ENCODE measurements around the gene LDLRAP1.
"Not testable (repeated sequence)": the region's sequence is repeated elsewhere in the genome, so short reads cannot be mapped to it uniquely, and the experiment has no call there.

LDLRAP1 gene

DNA sequence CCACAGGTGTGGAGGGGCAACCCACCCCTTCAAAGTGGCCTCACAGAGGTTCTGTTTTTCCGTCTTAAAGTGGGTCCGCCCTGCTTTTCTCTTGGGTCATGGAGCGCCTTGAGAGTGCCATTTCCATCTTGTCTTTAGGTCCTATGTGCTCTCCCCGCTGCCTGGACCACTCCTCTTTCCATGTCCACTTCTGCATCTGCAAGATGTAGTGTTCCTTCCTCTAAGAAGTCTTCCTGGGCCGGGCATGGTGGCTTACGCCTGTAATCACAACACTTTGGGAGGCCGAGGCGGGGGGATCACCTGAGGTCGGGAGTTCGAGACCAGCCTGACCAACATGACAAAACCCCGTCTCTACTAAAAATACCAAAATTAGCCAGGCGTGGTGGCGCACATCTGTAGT lies 45.4 kb downstream of the LDLRAP1 start:
- H3K4me2 ChIP-seq (ENCODE audit: low read length); H3K9me3 ChIP-seq (replicated peaks; ENCODE audit: low read length); H3K36me3 ChIP-seq (ENCODE audit: insufficient read depth, low read length); H3K4me3 ChIP-seq (ENCODE audit: low read length); H3K4me1 ChIP-seq (ENCODE audit: control insufficient read depth, insufficient read depth, low read length); H3K27me3 ChIP-seq (ENCODE audit: control insufficient read depth, insufficient read depth, low read length); H3K9ac ChIP-seq (ENCODE audit: low read depth, low read length): not testable (repeated sequence)

DNA sequence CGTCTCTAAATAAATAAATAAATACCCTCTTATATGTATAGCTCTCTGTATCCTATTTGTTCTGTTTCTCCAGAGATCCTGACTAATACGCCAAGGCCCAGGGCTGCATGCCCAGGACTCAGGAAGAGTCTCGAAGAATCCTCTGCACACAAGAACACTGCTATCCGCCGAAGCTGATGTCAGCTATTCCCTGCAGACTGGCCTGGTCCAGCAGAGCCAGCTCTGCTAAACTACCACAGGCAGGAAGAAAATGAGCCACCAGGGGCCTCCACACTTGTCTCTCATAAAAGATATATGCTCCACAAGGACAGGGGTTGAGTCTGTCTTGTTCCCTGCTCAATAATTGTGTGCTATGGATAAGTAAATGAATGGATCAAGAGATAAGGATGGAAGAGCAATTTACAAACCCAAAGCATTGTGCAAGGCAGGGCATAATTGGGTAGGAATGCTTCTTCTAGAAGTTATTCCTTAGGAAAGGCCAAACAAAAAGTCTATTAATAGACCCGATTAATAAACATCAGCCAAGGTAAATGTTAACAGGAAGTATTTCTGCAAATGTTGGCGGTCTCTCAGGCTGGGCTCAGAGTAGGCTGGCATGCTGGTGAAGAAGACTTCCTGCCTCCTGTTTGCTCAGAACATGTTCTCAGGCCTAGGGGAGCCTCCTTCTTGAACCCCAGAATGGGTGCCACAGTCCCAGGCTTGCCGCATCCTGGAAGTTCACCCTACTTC lies 46.9 kb downstream of the LDLRAP1 start:
- H3K4me3 ChIP-seq (ENCODE audit: low read length), result no peak overlapping the region
- peaks cover 16% of the 10 kb centered on the region for H3K27me3 ChIP-seq (ENCODE audit: control insufficient read depth, insufficient read depth, low read length)
- H3K36me3 ChIP-seq (ENCODE audit: insufficient read depth, low read length), result no peaks in the 10 kb centered on the region
- H3K4me2 ChIP-seq (ENCODE audit: low read length), result no peak overlapping the region
- H3K9ac ChIP-seq (ENCODE audit: low read depth, low read length), result no peak overlapping the region
- H3K9me3 ChIP-seq (replicated peaks; ENCODE audit: low read length), result no peaks in the 10 kb centered on the region
- no peaks in the 10 kb centered on the region for H3K4me1 ChIP-seq (ENCODE audit: control insufficient read depth, insufficient read depth, low read length)

DNA sequence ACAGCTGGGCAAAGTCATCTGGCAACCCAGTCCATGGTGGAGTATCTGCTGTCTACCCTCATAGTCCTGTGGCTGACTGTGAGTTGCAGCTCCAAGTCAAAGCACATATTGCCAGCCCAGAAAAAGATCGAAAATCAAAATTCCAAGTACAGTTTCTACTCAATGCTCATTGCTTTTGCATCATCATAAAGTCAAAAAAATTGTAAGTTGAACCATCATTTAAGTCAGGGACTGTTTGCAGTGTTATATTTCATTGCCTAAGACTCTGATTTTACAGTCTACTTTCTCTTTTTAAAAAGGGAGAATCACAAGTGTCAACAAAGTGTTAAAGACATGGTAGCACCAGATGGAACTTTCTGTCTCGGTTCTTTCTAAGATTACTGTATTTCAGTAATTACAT lies 50.5 kb downstream of the LDLRAP1 start:
- Histone ChIP-seq H3K4me2 (ENCODE audit: low read length) (no peak overlapping the region), H3K4me3 (ENCODE audit: low read length) (no peak overlapping the region), H3K27me3 (ENCODE audit: control insufficient read depth, insufficient read depth, low read length) (peaks cover 32% of the 10 kb centered on the region)

DNA sequence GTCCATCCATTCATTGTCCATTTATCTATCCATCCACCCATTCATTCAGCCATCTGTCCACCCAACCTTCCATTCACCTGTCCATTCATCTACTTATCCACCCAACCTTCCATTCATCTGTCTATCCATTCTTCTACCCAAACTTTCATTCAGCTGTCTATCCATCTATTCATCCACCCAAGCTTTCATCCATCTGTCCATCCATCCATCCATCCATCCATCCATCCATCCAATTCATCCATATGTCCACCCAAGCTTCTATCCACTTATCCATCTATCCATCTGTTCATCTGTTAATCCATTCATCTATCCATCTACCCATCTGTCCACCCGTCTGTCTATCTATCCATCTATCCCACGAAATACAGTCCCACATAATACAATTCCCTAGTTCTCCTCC lies 51.6 kb downstream of the LDLRAP1 start:
- Histone ChIP-seq H3K4me3 (ENCODE audit: low read length) (no peak overlapping the region), H3K9me3 (replicated peaks; ENCODE audit: low read length) (peaks cover 5% of the 10 kb centered on the region)

More for the DNA sequence above, 50.5 kb downstream of the LDLRAP1 start:
- Histone ChIP-seq H3K9ac (ENCODE audit: low read depth, low read length) (no peak overlapping the region), H3K9me3 (replicated peaks; ENCODE audit: low read length) (peaks cover 2% of the 10 kb centered on the region), H3K4me1 (ENCODE audit: control insufficient read depth, insufficient read depth, low read length) (no peaks in the 10 kb centered on the region), H3K36me3 (ENCODE audit: insufficient read depth, low read length) (no peaks in the 10 kb centered on the region)

DNA sequence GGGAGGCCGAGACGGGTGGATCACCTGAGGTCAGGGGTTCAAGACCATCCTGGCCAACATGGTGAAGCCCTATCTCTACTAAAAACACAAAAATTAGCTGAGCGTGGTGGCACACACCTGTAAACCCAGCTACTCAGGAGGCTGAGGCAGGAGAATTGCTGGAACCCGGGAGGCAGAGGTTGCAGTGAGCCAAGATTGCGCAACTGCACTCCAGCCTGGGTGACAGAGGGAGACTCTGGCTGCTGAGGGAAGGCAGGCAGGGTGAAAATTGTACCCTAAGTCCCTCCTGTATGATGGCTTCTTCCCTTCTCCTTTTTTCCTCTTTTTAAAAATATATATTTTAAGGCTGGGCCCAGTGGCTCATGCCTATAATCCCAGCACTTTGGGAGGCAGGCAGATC lies 53.2 kb downstream of the LDLRAP1 start:
- not testable (repeated sequence) for H3K4me2 ChIP-seq (ENCODE audit: low read length); H3K4me1 ChIP-seq (ENCODE audit: control insufficient read depth, insufficient read depth, low read length); H3K9me3 ChIP-seq (replicated peaks; ENCODE audit: low read length); H3K4me3 ChIP-seq (ENCODE audit: low read length); H3K9ac ChIP-seq (ENCODE audit: low read depth, low read length); H3K36me3 ChIP-seq (ENCODE audit: insufficient read depth, low read length)
- H3K27me3 ChIP-seq (ENCODE audit: control insufficient read depth, insufficient read depth, low read length), result peaks cover 41% of the 10 kb centered on the region

More for the DNA sequence above, 51.6 kb downstream of the LDLRAP1 start:
- Histone ChIP-seq H3K27me3 (ENCODE audit: control insufficient read depth, insufficient read depth, low read length) (peaks cover 36% of the 10 kb centered on the region), H3K4me2 (ENCODE audit: low read length) (no peak overlapping the region), H3K36me3 (ENCODE audit: insufficient read depth, low read length) (no peaks in the 10 kb centered on the region), H3K4me1 (ENCODE audit: control insufficient read depth, insufficient read depth, low read length) (no peaks in the 10 kb centered on the region), H3K9ac (ENCODE audit: low read depth, low read length) (no peak overlapping the region)

DNA sequence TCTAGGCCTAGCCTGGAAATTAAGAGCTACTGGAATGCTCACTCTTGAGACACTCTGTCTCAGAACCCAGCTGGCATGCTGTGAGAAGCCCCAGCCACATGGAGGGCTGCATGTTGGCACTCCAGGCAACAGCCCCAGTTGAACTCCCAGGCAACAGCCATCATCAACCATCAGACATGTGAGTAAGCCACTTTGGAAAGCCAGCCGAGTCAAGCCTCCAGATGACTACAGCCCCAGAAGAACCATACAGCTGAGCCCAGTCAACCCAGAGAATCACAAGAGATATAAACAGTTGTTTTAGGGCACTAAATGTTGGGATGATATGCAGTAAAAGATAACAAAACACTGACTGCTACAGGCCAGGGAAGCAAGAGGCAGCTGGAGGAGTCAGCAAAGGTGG lies 55.5 kb downstream of the LDLRAP1 start:
- H3K4me1 ChIP-seq (ENCODE audit: control insufficient read depth, insufficient read depth, low read length), result no peaks in the 10 kb centered on the region
- H3K9me3 ChIP-seq (replicated peaks; ENCODE audit: low read length), result peaks cover 5% of the 10 kb centered on the region
- no peak overlapping the region for H3K4me3 ChIP-seq (ENCODE audit: low read length)
- H3K27me3 ChIP-seq (ENCODE audit: control insufficient read depth, insufficient read depth, low read length), result peaks cover 41% of the 10 kb centered on the region
- H3K9ac ChIP-seq (ENCODE audit: low read depth, low read length), result no peak overlapping the region
- H3K36me3 ChIP-seq (ENCODE audit: insufficient read depth, low read length), result no peaks in the 10 kb centered on the region
- no peak overlapping the region for H3K4me2 ChIP-seq (ENCODE audit: low read length)

DNA sequence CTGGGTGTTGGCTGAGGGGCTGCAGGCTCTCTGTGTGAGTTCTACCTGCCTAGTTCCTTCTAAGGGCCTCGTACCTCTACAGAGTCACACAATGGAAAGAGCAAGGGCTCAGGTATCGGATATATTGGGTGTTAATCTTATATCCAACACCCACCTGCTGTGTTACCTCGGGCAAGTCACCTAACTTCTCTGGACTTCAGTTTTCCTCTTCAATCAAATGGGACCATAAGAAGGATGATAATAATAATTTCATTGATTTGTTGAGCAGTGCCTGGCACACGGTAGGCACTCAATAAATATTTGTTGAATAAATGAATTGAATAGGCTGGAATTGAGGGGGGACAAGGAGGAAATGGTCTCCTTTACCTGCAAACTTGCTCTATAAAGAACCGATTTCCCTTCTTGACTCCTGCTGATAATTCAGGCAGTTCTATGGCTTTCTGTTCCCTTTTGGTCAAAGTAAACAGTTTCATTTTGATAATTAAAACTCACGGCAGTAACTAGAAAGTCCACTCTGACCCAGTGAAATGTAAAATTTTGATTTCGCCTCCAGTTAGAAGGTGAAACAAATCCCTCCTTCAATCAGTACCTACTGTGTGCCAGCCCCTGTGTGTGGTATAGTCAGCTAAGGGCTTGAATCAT lies 56.7 kb downstream of the LDLRAP1 start:
- H3K4me3 ChIP-seq (ENCODE audit: low read length), result no peak overlapping the region
- H3K9ac ChIP-seq (ENCODE audit: low read depth, low read length), result no peak overlapping the region
- no peak overlapping the region for H3K4me2 ChIP-seq (ENCODE audit: low read length)
- no peaks in the 10 kb centered on the region for H3K36me3 ChIP-seq (ENCODE audit: insufficient read depth, low read length)
- peaks cover 5% of the 10 kb centered on the region for H3K9me3 ChIP-seq (replicated peaks; ENCODE audit: low read length)
- peaks cover 38% of the 10 kb centered on the region for H3K27me3 ChIP-seq (ENCODE audit: control insufficient read depth, insufficient read depth, low read length)
- H3K4me1 ChIP-seq (ENCODE audit: control insufficient read depth, insufficient read depth, low read length), result no peaks in the 10 kb centered on the region

DNA sequence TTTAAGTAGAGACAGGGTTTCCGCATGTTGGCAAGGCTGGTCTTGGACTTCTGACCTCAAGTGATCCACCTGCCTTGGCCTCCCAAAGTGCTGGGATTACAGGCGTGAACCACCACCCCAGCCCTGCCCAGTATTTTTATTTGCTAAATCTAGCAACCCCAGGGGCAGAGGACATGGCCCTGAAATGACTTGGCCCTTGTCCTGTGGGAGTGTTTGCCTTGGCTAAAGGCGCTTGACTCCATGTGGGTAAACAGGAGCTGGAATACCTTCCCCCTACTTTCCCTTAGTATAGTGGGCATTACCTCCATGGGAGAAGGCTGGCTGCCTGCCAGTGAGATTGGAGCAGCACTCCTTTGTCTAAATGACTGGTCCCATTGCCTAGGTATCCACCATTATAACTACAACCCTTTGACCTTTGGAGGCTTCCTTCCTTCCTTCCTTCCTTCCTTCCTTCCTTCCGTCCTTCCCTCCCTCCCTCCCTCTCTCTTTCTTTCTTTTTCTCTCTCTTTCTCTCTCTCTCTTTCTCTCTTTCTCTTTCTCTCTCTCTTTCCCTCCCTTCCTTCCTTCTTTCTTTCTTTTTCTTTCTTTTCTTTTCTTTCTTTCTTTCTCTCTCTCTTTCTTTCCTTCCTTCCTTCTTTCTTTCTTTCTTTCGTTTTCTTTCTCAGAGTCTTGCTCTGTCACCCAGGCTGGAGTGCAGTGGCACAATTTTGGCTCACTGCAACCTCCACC lies 57.7 kb downstream of the LDLRAP1 start:
- H3K9ac ChIP-seq (ENCODE audit: low read depth, low read length); H3K4me2 ChIP-seq (ENCODE audit: low read length); H3K4me3 ChIP-seq (ENCODE audit: low read length); H3K9me3 ChIP-seq (replicated peaks; ENCODE audit: low read length); H3K36me3 ChIP-seq (ENCODE audit: insufficient read depth, low read length); H3K4me1 ChIP-seq (ENCODE audit: control insufficient read depth, insufficient read depth, low read length): not testable (repeated sequence)
- H3K27me3 ChIP-seq (ENCODE audit: control insufficient read depth, insufficient read depth, low read length), result peaks cover 40% of the 10 kb centered on the region

DNA sequence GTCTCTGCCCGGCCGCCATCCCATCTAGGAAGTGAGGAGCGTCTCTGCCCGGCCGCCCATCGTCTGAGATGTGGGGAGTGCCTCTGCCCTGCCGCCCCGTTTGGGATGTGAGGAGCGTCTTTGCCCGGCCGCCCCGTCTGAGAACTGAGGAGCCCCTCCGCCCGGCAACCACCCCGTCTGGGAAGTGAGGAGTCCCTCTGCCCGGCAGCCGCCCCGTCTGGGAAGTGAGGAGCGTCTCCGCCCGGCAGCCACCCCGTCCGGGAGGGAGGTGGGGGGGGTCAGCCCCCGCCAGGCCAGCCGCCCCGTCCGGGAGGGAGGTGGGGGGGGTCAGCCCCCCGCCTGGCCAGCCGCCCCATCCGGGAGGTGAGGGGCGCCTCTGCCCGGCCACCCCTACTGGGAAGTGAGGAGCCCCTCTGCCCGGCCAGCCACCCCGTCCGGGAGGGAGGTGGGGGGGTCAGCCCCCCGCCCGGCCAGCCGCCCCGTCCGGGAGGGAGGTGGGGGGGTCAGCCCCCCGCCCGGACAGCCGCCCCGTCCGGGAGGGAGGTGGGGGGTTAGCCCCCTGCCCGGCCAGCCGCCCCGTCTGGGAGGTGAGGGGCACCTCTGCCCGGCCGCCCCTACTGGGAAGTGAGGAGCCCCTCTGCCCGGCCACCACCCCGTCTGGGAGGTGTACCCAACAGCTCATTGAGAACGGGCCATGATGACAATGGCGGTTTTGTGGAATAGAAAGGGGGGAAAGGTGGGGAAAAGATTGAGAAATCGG lies 60.6 kb downstream of the LDLRAP1 start:
- not testable (repeated sequence) for H3K36me3 ChIP-seq (ENCODE audit: insufficient read depth, low read length); H3K4me2 ChIP-seq (ENCODE audit: low read length); H3K4me3 ChIP-seq (ENCODE audit: low read length); H3K9me3 ChIP-seq (replicated peaks; ENCODE audit: low read length); H3K9ac ChIP-seq (ENCODE audit: low read depth, low read length); H3K4me1 ChIP-seq (ENCODE audit: control insufficient read depth, insufficient read depth, low read length)
- H3K27me3 ChIP-seq (ENCODE audit: control insufficient read depth, insufficient read depth, low read length), result peaks cover 43% of the 10 kb centered on the region

DNA sequence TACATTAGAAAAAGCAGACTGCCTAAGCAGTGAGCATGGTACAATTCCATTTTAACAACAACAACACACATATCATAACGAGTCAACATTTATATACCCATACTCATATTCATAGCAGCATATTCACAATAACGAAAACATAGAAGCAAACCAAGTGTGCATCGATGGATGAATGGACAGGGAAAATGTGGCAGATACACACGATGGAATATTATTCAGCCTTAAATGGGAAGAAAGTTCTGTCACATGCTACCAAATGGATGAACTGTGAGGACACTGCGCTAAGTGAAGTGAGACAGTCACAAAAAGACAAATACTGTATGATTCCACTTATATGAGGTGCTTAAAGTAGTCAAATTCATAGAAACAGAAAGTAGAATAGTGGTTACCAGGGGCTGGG lies 63.7 kb downstream of the LDLRAP1 start:
- H3K4me3 ChIP-seq (ENCODE audit: low read length), result no peak overlapping the region
- H3K9me3 ChIP-seq (replicated peaks; ENCODE audit: low read length), result no peaks in the 10 kb centered on the region
- no peak overlapping the region for H3K9ac ChIP-seq (ENCODE audit: low read depth, low read length)
- no peaks in the 10 kb centered on the region for H3K36me3 ChIP-seq (ENCODE audit: insufficient read depth, low read length)
- no peak overlapping the region for H3K4me2 ChIP-seq (ENCODE audit: low read length)
- H3K27me3 ChIP-seq (ENCODE audit: control insufficient read depth, insufficient read depth, low read length), result peaks cover 61% of the 10 kb centered on the region
- no peaks in the 10 kb centered on the region for H3K4me1 ChIP-seq (ENCODE audit: control insufficient read depth, insufficient read depth, low read length)

DNA sequence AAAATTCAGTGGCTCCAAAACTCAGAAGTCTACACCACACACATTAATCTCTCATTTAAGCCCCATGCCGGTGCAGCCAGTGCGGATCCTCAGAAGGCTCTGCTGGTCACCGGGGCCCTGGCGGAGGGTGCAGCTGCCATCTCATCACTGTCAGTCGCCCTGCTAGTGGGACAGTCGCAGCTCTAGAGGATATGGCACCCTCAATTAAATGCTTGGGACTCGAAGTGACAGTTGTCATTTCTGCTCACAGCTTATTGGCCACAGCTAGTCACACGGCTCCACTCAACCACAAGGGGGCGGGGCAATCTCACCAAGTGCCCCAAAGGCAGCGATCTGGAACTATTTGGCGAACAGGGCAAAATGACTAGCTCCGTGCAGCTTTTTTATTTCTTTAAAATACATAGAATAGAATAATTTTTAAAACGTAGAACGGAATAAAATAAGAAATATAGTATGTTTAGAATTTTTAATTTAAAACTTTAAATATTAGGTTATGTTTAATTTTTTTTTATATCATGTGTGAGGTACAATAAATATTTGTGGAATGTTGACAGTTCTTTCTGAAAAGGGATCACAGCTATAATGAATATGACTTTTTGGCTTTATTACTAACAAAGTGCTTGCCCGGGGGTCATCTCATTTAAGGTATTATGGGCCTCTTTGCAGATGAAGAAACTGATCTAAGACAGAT lies 65.2 kb downstream of the LDLRAP1 start:
- no peaks in the 10 kb centered on the region for H3K9me3 ChIP-seq (replicated peaks; ENCODE audit: low read length)
- peak overlapping the region; percentile 82 for H3K4me2 ChIP-seq (ENCODE audit: low read length)
- H3K36me3 ChIP-seq (ENCODE audit: insufficient read depth, low read length), result no peaks in the 10 kb centered on the region
- H3K9ac ChIP-seq (ENCODE audit: low read depth, low read length), result no peak overlapping the region
- peak overlapping the region; percentile 62 for H3K4me3 ChIP-seq (ENCODE audit: low read length)
- no peaks in the 10 kb centered on the region for H3K4me1 ChIP-seq (ENCODE audit: control insufficient read depth, insufficient read depth, low read length)
- peaks cover 70% of the 10 kb centered on the region for H3K27me3 ChIP-seq (ENCODE audit: control insufficient read depth, insufficient read depth, low read length)

Measured in skeletal muscle satellite cell (primary cell).